IMR-90 (cell line): ENCODE measurements around the gene DUOX2. TPM values are rescaled to one million over a fixed set of nuclear protein-coding genes. Genes with fewer than 3 reads are reported as not detected.
A peak's percentile ranks its signal among the peaks of the same experiment; 100 is the strongest.

Source experiments
- ATAC-seq: fragments of 200-7000 bp; cut with Tn5 transposase; 2 replicates; pipeline ENCODE4 v1.9.1; 2020; ENCODE audit warnings: low read depth, mild to moderate bottlenecking, moderate library complexity
- BruUV-seq: library from RNA; stranded (reverse); fragments of 400-500 nt; replicated peaks from 2 replicates; lab custom pipeline; 2021; lab: Mats Ljungman, UMichigan
- CTCF ChIA-PET: fragments of 300-600 bp; formaldehyde crosslinking; extraction: SDS; loops from one replicate; lab custom pipeline; 2021; ENCODE audit warnings: antibody characterized with exemption; lab: Yijun Ruan, JAX
- POLR2A ChIA-PET: fragments of 300-600 bp; sonication (Branson Sonifier 250); formaldehyde crosslinking; loops from one replicate; lab custom pipeline; 2022; ENCODE audit warnings: antibody characterized with exemption; ENCODE audit not compliant: unreplicated experiment; lab: Charles Lee
- DNase-seq: peaks from one replicate; pipeline ENCODE4 v3.0.0; 2013
- H2AFZ ChIP-seq: replicated peaks from 2 replicates; pipeline ENCODE3; 2013; ENCODE audit warnings: low read length, mild to moderate bottlenecking; ENCODE audit not compliant: poor library complexity
- H2AK5ac ChIP-seq: 2 replicates; pipeline ENCODE4 v1.6.1; 2013; ENCODE audit warnings: low read depth, low read length, inconsistent platforms
- H2AK9ac ChIP-seq: replicated peaks from 2 replicates; pipeline ENCODE3; 2013; ENCODE audit warnings: mild to moderate bottlenecking, low read depth, low read length, moderate library complexity; ENCODE audit not compliant: poor library complexity
- H2BK120ac ChIP-seq: 2 replicates; pipeline ENCODE4 v1.6.1; 2013; ENCODE audit warnings: low read depth, low read length, inconsistent platforms
- H2BK15ac ChIP-seq: 3 replicates; pipeline ENCODE4 v1.6.1; 2013; ENCODE audit warnings: low read depth, low read length, inconsistent platforms
- H2BK20ac ChIP-seq: 2 replicates; pipeline ENCODE4 v1.6.1; 2013; ENCODE audit warnings: low read depth, mild to moderate bottlenecking, inconsistent platforms, low read length, moderate library complexity
- H2BK5ac ChIP-seq: 2 replicates; pipeline ENCODE4 v1.6.1; 2013; ENCODE audit warnings: mild to moderate bottlenecking, low read depth, low read length, inconsistent platforms; ENCODE audit not compliant: poor library complexity, severe bottlenecking
- H3K14ac ChIP-seq: replicated peaks from 2 replicates; pipeline ENCODE4 v1.6.1; 2013; ENCODE audit warnings: low read depth, low read length, inconsistent platforms
- H3K18ac ChIP-seq: 2 replicates; pipeline ENCODE4 v1.6.1; 2013; ENCODE audit warnings: low read depth, low read length, control low read depth
- H3K23ac ChIP-seq: 2 replicates; pipeline ENCODE4 v1.6.1; 2013; ENCODE audit warnings: low read depth, low read length, inconsistent platforms
- H3K27ac ChIP-seq: 2 replicates; pipeline ENCODE4 v1.5.1; 2013; ENCODE audit warnings: mild to moderate bottlenecking, control low read depth, low read length; ENCODE audit not compliant: insufficient read depth
- H3K27me3 ChIP-seq: 2 replicates; pipeline ENCODE4 v1.6.1; 2013; ENCODE audit warnings: low read length; ENCODE audit not compliant: control insufficient read depth, insufficient read depth
- H3K36me3 ChIP-seq: 2 replicates; pipeline ENCODE4 v1.6.1; 2013; ENCODE audit warnings: low read length, mixed read lengths; ENCODE audit not compliant: control insufficient read depth, insufficient read depth
- H3K4ac ChIP-seq: 2 replicates; pipeline ENCODE4 v1.6.1; 2013; ENCODE audit warnings: low read depth, low read length, inconsistent platforms
- H3K4me1 ChIP-seq: 2 replicates; pipeline ENCODE4 v1.6.1; 2013; ENCODE audit warnings: low read length, mixed read lengths; ENCODE audit not compliant: control insufficient read depth, insufficient read depth
- H3K4me2 ChIP-seq: 2 replicates; pipeline ENCODE4 v1.6.1; 2013; ENCODE audit warnings: low read depth, mild to moderate bottlenecking, control low read depth, low read length, moderate library complexity
- H3K4me3 ChIP-seq: 2 replicates; pipeline ENCODE4 v1.5.1; 2013; ENCODE audit warnings: low read depth, mild to moderate bottlenecking, control low read depth, low read length, moderate library complexity; ENCODE audit not compliant: insufficient read depth
- H3K56ac ChIP-seq: 2 replicates; pipeline ENCODE4 v1.6.1; 2013; ENCODE audit warnings: low read length, inconsistent platforms; ENCODE audit not compliant: insufficient read depth; ENCODE audit errors: extremely low read depth
- H3K79me1 ChIP-seq, 2 experiments: 2 replicates each; pipeline ENCODE4 v1.6.1; 2013; ENCODE audit warnings: low read length in 2 of 2, inconsistent platforms in 1 of 2, low read depth in 1 of 2
- H3K9ac ChIP-seq: 2 replicates; pipeline ENCODE4 v1.6.1; 2013; ENCODE audit warnings: low read depth, low read length, control low read depth
- H3K9me1 ChIP-seq: 2 replicates; pipeline ENCODE4 v1.6.1; 2013; ENCODE audit warnings: low read length, inconsistent platforms; ENCODE audit not compliant: insufficient read depth
- H3K9me3 ChIP-seq: 2 replicates; pipeline ENCODE4 v1.6.1; 2013; ENCODE audit warnings: low read length; ENCODE audit not compliant: control insufficient read depth, insufficient read depth
- H4K20me1 ChIP-seq: 2 replicates; pipeline ENCODE4 v1.6.1; 2013; ENCODE audit warnings: low read length, inconsistent platforms; ENCODE audit not compliant: insufficient read depth
- H4K5ac ChIP-seq: 2 replicates; pipeline ENCODE4 v1.6.1; 2013; ENCODE audit warnings: mild to moderate bottlenecking, low read depth, low read length, control low read depth
- H4K8ac ChIP-seq, 2 experiments: 2 replicates each; pipeline ENCODE4 v1.6.1; 2013; ENCODE audit warnings: low read depth in 2 of 2, low read length in 2 of 2, control low read depth in 1 of 2, inconsistent platforms in 1 of 2
- H4K91ac ChIP-seq: 2 replicates; pipeline ENCODE4 v1.6.1; 2013; ENCODE audit warnings: low read depth, low read length, inconsistent platforms; ENCODE audit not compliant: insufficient read depth
- CEBPB ChIP-seq: IDR thresholded peaks from 2 replicates; pipeline ENCODE4 v1.6.1; 2012; ENCODE audit warnings: low read depth, low read length, improper control_type of control experiment
- FOS ChIP-seq: fragments of 150-350 bp; IDR thresholded peaks from 2 replicates; pipeline ENCODE4 v1.6.1; 2016; ENCODE audit warnings: low read depth, low read length
- MAFK ChIP-seq: IDR thresholded peaks from 2 replicates; pipeline ENCODE4 v1.6.1; 2012; ENCODE audit warnings: low read depth, low read length, improper control_type of control experiment
- RAD21 ChIP-seq: IDR thresholded peaks from 2 replicates; pipeline ENCODE4 v1.6.1; 2012; ENCODE audit warnings: low read length, improper control_type of control experiment
- RFX5 ChIP-seq: IDR thresholded peaks from 2 replicates; pipeline ENCODE4 v1.8.0; 2012; ENCODE audit warnings: low read depth, mild to moderate bottlenecking, low read length, moderate library complexity
- WGBS, 2 experiments: methylation state at CpG; one replicate each; pipeline versions ENCODE4 v1.1.5 to v1.1.7; 2013; ENCODE audit warnings: missing lambda C conversion rate in 2 of 2; ENCODE audit not compliant: insufficient read length in 1 of 2; ENCODE audit errors: extremely low coverage in 2 of 2; 5-methylcytosine and 5-hydroxymethylcytosine counted together
- dilution Hi-C: fragments of 300-500 bp; cut with HindIII; formaldehyde crosslinking; loops from one replicate; pipeline ENCODE4 v1.14.3; 2018; ENCODE audit warnings: low sequenced_read_pairs; ENCODE audit not compliant: unreplicated experiment
- in situ Hi-C: fragments of 300-500 bp; cut with MboI; formaldehyde crosslinking; loops from 3 replicates; pipeline ENCODE4 v1.14.3; 2019; ENCODE audit warnings: low sequenced_read_pairs, inconsistent platforms, mixed read lengths
- intact Hi-C: fragments of 100-400 bp; cut with micrococcal nuclease; formaldehyde crosslinking; loops from 2 replicates; pipeline ENCODE4 v1.10.0; 2022
- polyA plus RNA-seq, 3 experiments: library from polyadenylated mRNA; depleted of rRNA; stranded (reverse); fragments of >200 nt; gene quantifications; 2 replicates each; pipeline ENCODE4 v1.2.3, GENCODE V29; 2012; ENCODE audit warnings: low replicate concordance in 1 of 3
- total RNA-seq: library from RNA; depleted of rRNA; stranded (reverse); fragments of >200 nt; gene quantifications from 2 replicates; pipeline ENCODE4 v1.2.3, GENCODE V29; 2012
- TF ChIP-seq, protein P1 (sequence below): conservative IDR thresholded peaks from 2 replicates; pipeline ENCODE4 v1.5.1; 2012; ENCODE audit warnings: mild to moderate bottlenecking, low read depth, low read length, improper control_type of control experiment

Gene DUOX2
- total and polyA plus RNA-seq, 2 of the 4 experiments (the other 2 are of a cell fraction) = not detected

DNA sequence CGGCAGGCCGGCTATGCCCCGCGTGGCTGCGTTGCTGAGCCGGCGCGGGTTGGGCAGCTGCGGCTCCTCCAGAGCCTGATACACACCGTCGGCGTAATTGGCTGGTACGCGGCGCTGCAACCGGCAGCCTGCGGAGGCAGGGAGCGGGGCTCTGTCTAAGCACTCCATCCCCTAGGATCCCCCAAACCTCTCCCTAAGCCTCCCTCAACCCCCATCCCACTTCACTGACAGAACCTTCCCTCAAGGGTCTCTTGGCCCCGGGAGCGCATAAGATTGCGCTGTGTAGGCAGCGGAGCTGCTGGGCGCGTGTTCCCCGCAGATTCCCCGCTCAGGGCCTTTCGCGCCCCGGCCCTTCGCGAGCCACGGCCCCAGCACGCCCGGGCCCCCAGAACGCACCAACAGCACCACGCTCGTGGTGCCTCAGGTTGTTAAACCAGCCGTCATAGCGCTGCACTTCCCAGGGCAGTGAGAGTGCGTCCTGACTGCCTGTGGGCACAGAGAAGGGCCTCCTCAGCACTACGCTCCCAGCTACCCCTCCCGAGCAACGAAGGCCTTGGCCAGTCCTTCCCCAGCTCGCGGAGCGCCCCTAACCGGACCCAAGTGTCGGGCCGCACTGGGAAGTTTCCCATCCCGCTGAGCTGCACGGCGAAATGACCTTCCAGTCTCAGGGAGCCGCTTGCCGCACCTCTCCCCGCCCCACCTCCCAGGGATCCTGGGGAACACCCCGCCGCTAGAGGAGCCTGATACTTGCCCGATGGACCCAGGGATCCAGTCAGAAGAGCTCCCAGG, 1.2 kb downstream of the DUOX2 start:
- TF ChIP-seq FOS (no peak), MAFK (no peak), RAD21 (no peak), RFX5 (no peak), CEBPB (no peak)
- TF ChIP-seq, protein P1, sequence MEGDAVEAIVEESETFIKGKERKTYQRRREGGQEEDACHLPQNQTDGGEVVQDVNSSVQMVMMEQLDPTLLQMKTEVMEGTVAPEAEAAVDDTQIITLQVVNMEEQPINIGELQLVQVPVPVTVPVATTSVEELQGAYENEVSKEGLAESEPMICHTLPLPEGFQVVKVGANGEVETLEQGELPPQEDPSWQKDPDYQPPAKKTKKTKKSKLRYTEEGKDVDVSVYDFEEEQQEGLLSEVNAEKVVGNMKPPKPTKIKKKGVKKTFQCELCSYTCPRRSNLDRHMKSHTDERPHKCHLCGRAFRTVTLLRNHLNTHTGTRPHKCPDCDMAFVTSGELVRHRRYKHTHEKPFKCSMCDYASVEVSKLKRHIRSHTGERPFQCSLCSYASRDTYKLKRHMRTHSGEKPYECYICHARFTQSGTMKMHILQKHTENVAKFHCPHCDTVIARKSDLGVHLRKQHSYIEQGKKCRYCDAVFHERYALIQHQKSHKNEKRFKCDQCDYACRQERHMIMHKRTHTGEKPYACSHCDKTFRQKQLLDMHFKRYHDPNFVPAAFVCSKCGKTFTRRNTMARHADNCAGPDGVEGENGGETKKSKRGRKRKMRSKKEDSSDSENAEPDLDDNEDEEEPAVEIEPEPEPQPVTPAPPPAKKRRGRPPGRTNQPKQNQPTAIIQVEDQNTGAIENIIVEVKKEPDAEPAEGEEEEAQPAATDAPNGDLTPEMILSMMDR = no peak
- 1% methylated on average over 20 of the region's 58 CpGs; no CpG with 5 or more reads in 1 of the 2 experiments for WGBS, 2 experiments
- dilution Hi-C loops = no loop called here
- Histone ChIP-seq H3K27me3 (peaks cover 86% of the 10 kb centered on the region), H2BK120ac (no peak overlapping the region), H3K4ac (no peak overlapping the region), H3K4me2 (no peak overlapping the region; the same call in 1 of the 2 replicates), H2BK15ac (no peak overlapping the region), H4K5ac (no peak overlapping the region), H3K18ac (no peak overlapping the region), H2AK9ac (no peak overlapping the region), H3K9me3 (no peaks in the 10 kb centered on the region), H4K91ac (no peak overlapping the region), H2AFZ (peak overlapping the region; percentile 13), H3K23ac (no peak overlapping the region), H4K8ac (no peak overlapping the region), H3K79me1 (no peaks in the 10 kb centered on the region), H3K56ac (no peak overlapping the region), H3K9ac (no peak overlapping the region), H2BK20ac (no peak overlapping the region), H2BK5ac (no peak overlapping the region), H2AK5ac (no peak overlapping the region), H3K36me3 (no peaks in the 10 kb centered on the region), H3K4me3 (no peak overlapping the region), H3K9me1 (no peaks in the 10 kb centered on the region), H3K27ac (no peak overlapping the region), H4K20me1 (no peaks in the 10 kb centered on the region), H3K4me1 (no peaks in the 10 kb centered on the region; the same call in 1 of the 2 replicates), H3K14ac (no peak overlapping the region)
- BruUV-seq = no TSS peak
- DNase-seq (no peak), ATAC-seq (peak; percentile 19; the same call in 1 of the 2 replicates)
- CTCF ChIA-PET = no interaction called here
- in situ Hi-C loops = no loop called here
- intact Hi-C loops = no loop called here
- POLR2A ChIA-PET = no interaction called here
